GM12878 (cell line): ENCODE data around the gene UBE2I. TPM values are rescaled to one million over a fixed set of nuclear protein-coding genes. Genes with fewer than 3 reads are reported as not detected.
A peak's percentile ranks its signal among the peaks of the same experiment; 100 is the strongest.

Experiments used
- BCL11A ChIP-seq: IDR thresholded peaks from 2 replicates; pipeline ENCODE4 v1.6.1; 2011; ENCODE audit warnings: low read depth, low read length
- CBX5 ChIP-seq: sonication (generic); IDR thresholded peaks from 2 replicates; pipeline ENCODE4 v1.6.1; 2016; ENCODE audit warnings: low read depth, moderate library complexity, mild to moderate bottlenecking, inconsistent platforms
- CHD2 ChIP-seq: IDR thresholded peaks from 2 replicates; pipeline ENCODE4 v1.6.1; 2011; ENCODE audit warnings: low read depth, low read length, improper control_type of control experiment, borderline replicate concordance
- EED ChIP-seq: sonication (generic); IDR thresholded peaks from 2 replicates; pipeline ENCODE4 v1.6.1; 2016; ENCODE audit warnings: antibody characterized with exemption, low read depth
- ESRRA ChIP-seq: IDR thresholded peaks from 2 replicates; pipeline ENCODE4 v1.6.1; 2012; ENCODE audit warnings: mild to moderate bottlenecking, low read length, improper control_type of control experiment
- GATAD2B ChIP-seq: fragments of 450-650 bp; conservative IDR thresholded peaks from 2 replicates; pipeline ENCODE4 v1.6.1; 2017; ENCODE audit warnings: low read depth, mild to moderate bottlenecking, moderate library complexity
- IKZF1 ChIP-seq: fragments of 450-650 bp; conservative IDR thresholded peaks from 2 replicates; pipeline ENCODE4 v1.6.1; 2017; ENCODE audit warnings: antibody characterized with exemption, mild to moderate bottlenecking
- IRF4 ChIP-seq: IDR thresholded peaks from 2 replicates; pipeline ENCODE4 v1.6.1; 2011; ENCODE audit warnings: low read depth, low read length
- MEF2A ChIP-seq: IDR thresholded peaks from 2 replicates; pipeline ENCODE4 v1.6.1; 2011; ENCODE audit warnings: low read depth, mild to moderate bottlenecking, low read length, moderate library complexity; ENCODE audit not compliant: insufficient read depth
- MTA3 ChIP-seq: IDR thresholded peaks from 2 replicates; pipeline ENCODE4 v1.6.1; 2012; ENCODE audit warnings: low read length, inconsistent platforms, borderline replicate concordance
- PBX3 ChIP-seq: IDR thresholded peaks from 2 replicates; pipeline ENCODE4 v1.6.1; 2011; ENCODE audit warnings: mild to moderate bottlenecking, low read depth, low read length, moderate library complexity; ENCODE audit not compliant: insufficient replicate concordance
- PRDM15 ChIP-seq: fragments of 450-650 bp; formaldehyde crosslinking; IDR thresholded peaks from 2 replicates; pipeline ENCODE4 v1.4.0; 2020; ENCODE audit warnings: mild to moderate bottlenecking, moderate library complexity
- RUNX3 ChIP-seq: IDR thresholded peaks from 2 replicates; pipeline ENCODE4 v1.6.1; 2012; ENCODE audit warnings: low read length, inconsistent platforms
- SMARCA5 ChIP-seq: fragments of 450-650 bp; IDR thresholded peaks from 2 replicates; pipeline ENCODE4 v1.6.1; 2017; ENCODE audit warnings: mild to moderate bottlenecking
- SRF ChIP-seq, 2 experiments: IDR thresholded peaks; 2 replicates each; pipeline ENCODE4 v1.6.1; 2011; ENCODE audit warnings: low read depth in 2 of 2, low read length in 2 of 2, mild to moderate bottlenecking in 1 of 2, moderate library complexity in 1 of 2
- SUZ12 ChIP-seq: fragments of 200-600 bp; sonication (generic); IDR thresholded peaks from one replicate; pipeline ENCODE4 v1.6.1; 2018; ENCODE audit warnings: antibody characterized with exemption, mild to moderate bottlenecking; ENCODE audit not compliant: unreplicated experiment
- YY1 ChIP-seq: IDR thresholded peaks from 2 replicates; pipeline ENCODE4 v1.6.1; 2011; ENCODE audit warnings: low read depth, mild to moderate bottlenecking, low read length
- ZBED1 ChIP-seq: IDR thresholded peaks from 2 replicates; pipeline ENCODE4 v1.6.1; 2016; ENCODE audit warnings: borderline replicate concordance
- polyA plus RNA-seq, 11 experiments: library from polyadenylated mRNA; depleted of rRNA in 4 of 11; unstranded in 6 of 11; stranded (reverse) in 5 of 11; fragments of >200 nt; fragmentation: Nextera tagmentation in 4 of 11; fragmentation: Illumina TruSeq in 1 of 11; extraction: Ambion mirVana in 4 of 11; extraction: Trizol in 1 of 11; gene quantifications; 1 replicate in 1 of 11; 2 replicates in 10 of 11; pipeline versions ENCODE4 v1.2.1 to v1.2.3, GENCODE V29; 2011 to 2016; ENCODE audit warnings: inconsistent platforms in 2 of 11, missing spikeins in 2 of 11, low read depth in 1 of 11
- total RNA-seq, 4 experiments: library from RNA; depleted of rRNA in 3 of 4; stranded (reverse); fragments of >200 nt in 3 of 4; fragmentation: Illumina TruSeq in 1 of 4; extraction: Trizol in 1 of 4; gene quantifications; 2 replicates each; pipeline versions ENCODE4 v1.2.1 to v1.2.3, GENCODE V29; 2013 to 2021
- TF ChIP-seq, protein P1 (sequence below): fragments of 450-650 bp; IDR thresholded peaks from 2 replicates; pipeline ENCODE4 v1.6.1; 2017; ENCODE audit warnings: mild to moderate bottlenecking, low read depth, inconsistent platforms; ENCODE audit not compliant: poor library complexity, severe bottlenecking
- TF ChIP-seq, protein P2 (sequence below): fragments of 450-650 bp; conservative IDR thresholded peaks from 2 replicates; pipeline ENCODE4 v1.6.1; 2017; ENCODE audit warnings: mild to moderate bottlenecking, moderate library complexity

UBE2I gene
- total and polyA plus RNA-seq, 10 of the 15 experiments (the other 5 are each of a cell fraction or from before 2014, with no cell fraction given): 47.5 to 243 (median 194) TPM

- TF ChIP-seq CBX5: no peak
- TF ChIP-seq, protein P1, sequence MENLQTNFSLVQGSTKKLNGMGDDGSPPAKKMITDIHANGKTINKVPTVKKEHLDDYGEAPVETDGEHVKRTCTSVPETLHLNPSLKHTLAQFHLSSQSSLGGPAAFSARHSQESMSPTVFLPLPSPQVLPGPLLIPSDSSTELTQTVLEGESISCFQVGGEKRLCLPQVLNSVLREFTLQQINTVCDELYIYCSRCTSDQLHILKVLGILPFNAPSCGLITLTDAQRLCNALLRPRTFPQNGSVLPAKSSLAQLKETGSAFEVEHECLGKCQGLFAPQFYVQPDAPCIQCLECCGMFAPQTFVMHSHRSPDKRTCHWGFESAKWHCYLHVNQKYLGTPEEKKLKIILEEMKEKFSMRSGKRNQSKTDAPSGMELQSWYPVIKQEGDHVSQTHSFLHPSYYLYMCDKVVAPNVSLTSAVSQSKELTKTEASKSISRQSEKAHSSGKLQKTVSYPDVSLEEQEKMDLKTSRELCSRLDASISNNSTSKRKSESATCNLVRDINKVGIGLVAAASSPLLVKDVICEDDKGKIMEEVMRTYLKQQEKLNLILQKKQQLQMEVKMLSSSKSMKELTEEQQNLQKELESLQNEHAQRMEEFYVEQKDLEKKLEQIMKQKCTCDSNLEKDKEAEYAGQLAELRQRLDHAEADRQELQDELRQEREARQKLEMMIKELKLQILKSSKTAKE: peak; percentile 47
- TF ChIP-seq GATAD2B: peak; percentile 87
- no peak for TF ChIP-seq BCL11A
- no peak for TF ChIP-seq SUZ12
- no peak for TF ChIP-seq IRF4
- TF ChIP-seq ESRRA: no peak; the same call in 1 of the 2 replicates
- TF ChIP-seq CHD2: peak; percentile 82
- no peak for TF ChIP-seq MEF2A
- peak; percentile 37 for TF ChIP-seq PBX3
- peak; percentile 63; the same call in 1 of the 2 replicates for TF ChIP-seq YY1
- TF ChIP-seq, protein P2, sequence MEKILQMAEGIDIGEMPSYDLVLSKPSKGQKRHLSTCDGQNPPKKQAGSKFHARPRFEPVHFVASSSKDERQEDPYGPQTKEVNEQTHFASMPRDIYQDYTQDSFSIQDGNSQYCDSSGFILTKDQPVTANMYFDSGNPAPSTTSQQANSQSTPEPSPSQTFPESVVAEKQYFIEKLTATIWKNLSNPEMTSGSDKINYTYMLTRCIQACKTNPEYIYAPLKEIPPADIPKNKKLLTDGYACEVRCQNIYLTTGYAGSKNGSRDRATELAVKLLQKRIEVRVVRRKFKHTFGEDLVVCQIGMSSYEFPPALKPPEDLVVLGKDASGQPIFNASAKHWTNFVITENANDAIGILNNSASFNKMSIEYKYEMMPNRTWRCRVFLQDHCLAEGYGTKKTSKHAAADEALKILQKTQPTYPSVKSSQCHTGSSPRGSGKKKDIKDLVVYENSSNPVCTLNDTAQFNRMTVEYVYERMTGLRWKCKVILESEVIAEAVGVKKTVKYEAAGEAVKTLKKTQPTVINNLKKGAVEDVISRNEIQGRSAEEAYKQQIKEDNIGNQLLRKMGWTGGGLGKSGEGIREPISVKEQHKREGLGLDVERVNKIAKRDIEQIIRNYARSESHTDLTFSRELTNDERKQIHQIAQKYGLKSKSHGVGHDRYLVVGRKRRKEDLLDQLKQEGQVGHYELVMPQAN: no peak
- no peak for TF ChIP-seq ZBED1
- peak; percentile 90 for TF ChIP-seq IKZF1
- TF ChIP-seq SMARCA5: 0 out of 2 replicates have a peak, but pooled peaks have one; percentile 23
- TF ChIP-seq EED: no peak
- TF ChIP-seq RUNX3: peak; percentile 53
- no peak for TF ChIP-seq PRDM15 (CRISPR knock-in tag)
- no peak for TF ChIP-seq MTA3
- 0 out of 4 replicates have a peak, but pooled peaks of 1 of the 2 experiments have one; percentile 4 for TF ChIP-seq SRF (IDR thresholded peaks at IDR 0.05; ENCODE audit: low read depth in 2 of 2, low read length in 2 of 2)
These were observed at the start of gene UBE2I (continued) for GRCh38 chr16:1308977-1309885.
